ENCODE data around the gene RBMS3. TPM values are rescaled to one million over a fixed set of nuclear protein-coding genes. Genes with fewer than 3 reads are reported as not detected.

Gene RBMS3
- total and polyA plus RNA-seq, 3 donors from 2014 or later = 5.6 to 36.2 (median 19.7) TPM

DNA sequence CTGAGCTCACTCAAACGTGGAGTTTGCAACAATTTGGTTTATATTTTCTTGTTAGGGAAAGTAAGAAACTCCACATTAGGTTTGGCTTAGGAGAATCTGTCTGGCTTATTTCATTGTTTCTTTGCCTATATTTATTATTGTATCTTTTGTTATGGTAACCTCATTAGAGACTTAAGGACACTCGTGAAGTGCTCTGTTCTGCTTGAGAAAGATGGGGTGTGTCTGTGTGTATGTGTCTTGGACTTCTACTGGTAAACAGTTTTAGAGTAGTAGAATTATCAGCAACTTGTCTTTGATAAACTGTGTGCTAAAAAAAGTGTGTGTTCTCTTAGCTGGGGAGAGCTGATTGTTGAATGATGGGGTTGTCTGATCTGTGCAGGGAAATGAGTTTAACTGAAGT, 306.5 kb downstream of the RBMS3 start:
- intact Hi-C loops (cut with DNase I; ENCODE audit: low total_unique reads) = no loop called here
- H3K27me3 ChIP-seq = no peaks in the 10 kb centered on the region
- H3K36me3 ChIP-seq (ENCODE audit: low read depth, missing control alignments) = no peaks in the 10 kb centered on the region
- no peak overlapping the region for H3K4me3 ChIP-seq
- DNase-seq = no peak
- H3K4me1 ChIP-seq = no peaks in the 10 kb centered on the region
- TF ChIP-seq, protein P1, sequence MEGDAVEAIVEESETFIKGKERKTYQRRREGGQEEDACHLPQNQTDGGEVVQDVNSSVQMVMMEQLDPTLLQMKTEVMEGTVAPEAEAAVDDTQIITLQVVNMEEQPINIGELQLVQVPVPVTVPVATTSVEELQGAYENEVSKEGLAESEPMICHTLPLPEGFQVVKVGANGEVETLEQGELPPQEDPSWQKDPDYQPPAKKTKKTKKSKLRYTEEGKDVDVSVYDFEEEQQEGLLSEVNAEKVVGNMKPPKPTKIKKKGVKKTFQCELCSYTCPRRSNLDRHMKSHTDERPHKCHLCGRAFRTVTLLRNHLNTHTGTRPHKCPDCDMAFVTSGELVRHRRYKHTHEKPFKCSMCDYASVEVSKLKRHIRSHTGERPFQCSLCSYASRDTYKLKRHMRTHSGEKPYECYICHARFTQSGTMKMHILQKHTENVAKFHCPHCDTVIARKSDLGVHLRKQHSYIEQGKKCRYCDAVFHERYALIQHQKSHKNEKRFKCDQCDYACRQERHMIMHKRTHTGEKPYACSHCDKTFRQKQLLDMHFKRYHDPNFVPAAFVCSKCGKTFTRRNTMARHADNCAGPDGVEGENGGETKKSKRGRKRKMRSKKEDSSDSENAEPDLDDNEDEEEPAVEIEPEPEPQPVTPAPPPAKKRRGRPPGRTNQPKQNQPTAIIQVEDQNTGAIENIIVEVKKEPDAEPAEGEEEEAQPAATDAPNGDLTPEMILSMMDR (IDR thresholded peaks at IDR 0.05) = no peak
- no peak for TF ChIP-seq POLR2A (IDR thresholded peaks at IDR 0.05)
- H3K9me3 ChIP-seq = no peaks in the 10 kb centered on the region
- 46 to 48% methylated on average over 2 of the region's 2 CpGs for WGBS, 2 donors
- H3K27ac ChIP-seq = no peak overlapping the region

DNA sequence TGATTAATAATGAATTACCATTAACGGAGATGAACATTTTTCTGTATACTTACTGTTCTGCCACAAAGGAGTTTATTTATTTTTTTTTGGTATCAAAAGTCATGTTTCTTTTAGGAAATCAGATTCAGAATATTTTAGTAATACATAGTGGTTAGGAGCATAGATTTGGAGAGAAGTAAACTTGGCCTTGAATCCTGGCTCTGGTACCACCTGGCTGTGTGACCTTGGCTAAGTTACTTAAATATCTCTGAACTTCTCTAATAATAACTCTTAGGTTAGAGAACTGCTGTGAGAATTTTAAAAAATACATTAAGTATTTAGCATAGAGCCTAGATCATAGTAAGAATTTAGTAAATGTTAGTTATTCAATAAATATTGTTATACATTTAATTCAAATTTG, 309.1 kb downstream of the RBMS3 start:
- Histone ChIP-seq H3K9me3 (no peaks in the 10 kb centered on the region), H3K27ac (no peak overlapping the region), H3K4me1 (no peaks in the 10 kb centered on the region), H3K36me3 (ENCODE audit: low read depth, missing control alignments) (no peaks in the 10 kb centered on the region), H3K4me3 (no peak overlapping the region), H3K27me3 (no peaks in the 10 kb centered on the region)
- TF ChIP-seq, protein P1 (IDR thresholded peaks at IDR 0.05) = no peak
- no peak for TF ChIP-seq POLR2A (IDR thresholded peaks at IDR 0.05)
- intact Hi-C loops (cut with DNase I; ENCODE audit: low total_unique reads) = no loop called here
- DNase-seq = no peak
- WGBS, 2 donors = 62 to 67% methylated on average over 1 of the region's 1 CpG

DNA sequence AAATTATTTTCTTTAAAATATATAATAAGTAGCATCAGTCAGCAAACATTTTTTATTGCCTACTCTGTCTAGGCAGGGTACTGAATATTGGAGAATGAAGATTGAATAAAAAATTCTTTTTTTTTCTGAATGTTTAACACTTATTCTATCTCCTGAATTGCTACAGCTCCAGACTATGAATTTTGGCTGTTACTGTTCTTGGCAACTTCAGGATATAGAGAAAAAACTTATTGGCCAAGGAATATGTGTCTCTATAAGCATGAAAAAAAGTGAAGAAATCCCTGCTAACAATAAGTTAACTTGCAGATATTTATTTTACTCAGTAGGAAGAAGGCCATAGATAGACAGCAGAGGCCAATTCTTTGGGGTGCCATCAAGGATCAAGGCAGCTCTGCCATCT, 309.6 kb downstream of the RBMS3 start:
- Histone ChIP-seq H3K4me3 (no peak overlapping the region), H3K4me1 (no peaks in the 10 kb centered on the region), H3K36me3 (ENCODE audit: low read depth, missing control alignments) (no peaks in the 10 kb centered on the region), H3K27ac (no peak overlapping the region), H3K27me3 (no peaks in the 10 kb centered on the region), H3K9me3 (no peaks in the 10 kb centered on the region)
- no peak for DNase-seq
- intact Hi-C loops (cut with DNase I; ENCODE audit: low total_unique reads) = no loop called here
- no peak for TF ChIP-seq POLR2A (IDR thresholded peaks at IDR 0.05)
- TF ChIP-seq, protein P1 (IDR thresholded peaks at IDR 0.05) = no peak

DNA sequence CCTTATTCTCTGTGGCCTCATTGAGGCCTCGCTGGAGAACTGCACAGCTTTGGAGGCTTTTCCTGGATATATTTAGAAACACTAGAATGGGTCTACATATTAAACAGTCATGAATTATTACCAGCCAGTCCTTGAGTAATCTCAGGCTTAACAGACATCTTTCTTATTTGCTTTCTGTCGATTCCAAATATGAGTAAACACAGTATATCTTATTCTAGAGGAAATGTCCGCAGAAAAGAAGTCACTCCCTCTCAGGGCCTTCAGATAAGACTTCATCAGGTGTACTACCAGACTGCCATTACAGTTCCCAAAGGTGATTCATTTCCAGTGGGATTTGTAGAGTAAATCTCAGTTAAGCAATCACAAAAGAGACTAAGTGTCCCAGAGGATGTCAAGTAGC, 310.7 kb downstream of the RBMS3 start:
- 75 to 78% methylated on average over 3 of the region's 3 CpGs for WGBS, 2 donors

DNA sequence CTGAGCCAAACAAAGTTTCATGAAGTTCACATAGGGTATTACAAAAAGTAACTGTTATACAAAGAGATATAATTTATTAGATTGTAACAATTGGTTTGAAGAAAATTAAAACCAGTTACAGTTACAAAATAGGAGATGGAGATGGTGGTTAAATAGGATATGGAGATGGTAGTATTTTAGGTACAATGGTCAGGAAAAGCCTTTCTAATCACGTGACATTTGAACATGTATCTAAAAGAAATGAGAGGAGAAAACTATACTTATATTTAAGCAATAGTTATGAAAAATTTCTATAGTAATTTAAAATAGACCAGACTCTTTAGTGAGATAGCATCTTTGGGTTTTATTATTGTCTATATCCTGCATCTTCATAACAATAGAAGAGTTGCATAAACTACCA, 312.9 kb downstream of the RBMS3 start:
- Histone ChIP-seq H3K36me3 (ENCODE audit: low read depth, missing control alignments) (no peaks in the 10 kb centered on the region), H3K27me3 (no peaks in the 10 kb centered on the region), H3K27ac (no peak overlapping the region), H3K9me3 (no peaks in the 10 kb centered on the region), H3K4me3 (no peak overlapping the region), H3K4me1 (no peaks in the 10 kb centered on the region)
- intact Hi-C loops (cut with DNase I; ENCODE audit: low total_unique reads) = no loop called here
- TF ChIP-seq POLR2A (IDR thresholded peaks at IDR 0.05) = no peak
- TF ChIP-seq, protein P1 (IDR thresholded peaks at IDR 0.05) = no peak
- no peak for DNase-seq
- WGBS, 2 donors = 76 to 88% methylated on average over 1 of the region's 1 CpG

More for the DNA sequence above, 310.7 kb downstream of the RBMS3 start:
- no peak for DNase-seq
- no peaks in the 10 kb centered on the region for H3K27me3 ChIP-seq
- intact Hi-C loops (cut with DNase I; ENCODE audit: low total_unique reads) = no loop called here
- TF ChIP-seq, protein P1 (IDR thresholded peaks at IDR 0.05) = no peak
- TF ChIP-seq POLR2A (IDR thresholded peaks at IDR 0.05) = no peak
- no peak overlapping the region for H3K27ac ChIP-seq
- no peaks in the 10 kb centered on the region for H3K9me3 ChIP-seq
- H3K36me3 ChIP-seq (ENCODE audit: low read depth, missing control alignments) = no peaks in the 10 kb centered on the region
- H3K4me1 ChIP-seq = no peaks in the 10 kb centered on the region
- H3K4me3 ChIP-seq = no peak overlapping the region
